ENCODE measurements around the gene KCNMA1.

Gene KCNMA1

DNA sequence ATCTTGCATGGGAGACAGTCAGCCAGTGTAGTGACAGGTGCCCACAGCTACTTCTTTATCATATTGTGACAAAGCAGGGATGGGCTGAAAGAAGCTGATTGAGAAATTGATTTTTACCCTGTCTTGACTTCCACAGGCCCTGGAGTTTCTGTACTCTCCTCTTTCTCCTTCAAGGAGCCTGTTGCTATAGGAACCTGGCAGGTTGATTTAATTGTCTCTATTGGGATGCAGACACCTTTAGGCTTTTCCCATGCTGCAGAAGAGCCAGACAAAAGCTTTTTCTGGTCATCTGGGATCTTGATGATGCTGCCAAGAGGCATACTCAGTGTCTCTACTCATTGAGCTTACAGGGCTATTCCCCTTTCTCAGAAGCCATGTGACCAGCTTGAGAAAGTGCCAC lies 754.8 kb downstream of the KCNMA1 start:
- H3K4me3 ChIP-seq (ENCODE audit: low read depth, low read length), result no peak overlapping the region
- TF ChIP-seq, protein P1, sequence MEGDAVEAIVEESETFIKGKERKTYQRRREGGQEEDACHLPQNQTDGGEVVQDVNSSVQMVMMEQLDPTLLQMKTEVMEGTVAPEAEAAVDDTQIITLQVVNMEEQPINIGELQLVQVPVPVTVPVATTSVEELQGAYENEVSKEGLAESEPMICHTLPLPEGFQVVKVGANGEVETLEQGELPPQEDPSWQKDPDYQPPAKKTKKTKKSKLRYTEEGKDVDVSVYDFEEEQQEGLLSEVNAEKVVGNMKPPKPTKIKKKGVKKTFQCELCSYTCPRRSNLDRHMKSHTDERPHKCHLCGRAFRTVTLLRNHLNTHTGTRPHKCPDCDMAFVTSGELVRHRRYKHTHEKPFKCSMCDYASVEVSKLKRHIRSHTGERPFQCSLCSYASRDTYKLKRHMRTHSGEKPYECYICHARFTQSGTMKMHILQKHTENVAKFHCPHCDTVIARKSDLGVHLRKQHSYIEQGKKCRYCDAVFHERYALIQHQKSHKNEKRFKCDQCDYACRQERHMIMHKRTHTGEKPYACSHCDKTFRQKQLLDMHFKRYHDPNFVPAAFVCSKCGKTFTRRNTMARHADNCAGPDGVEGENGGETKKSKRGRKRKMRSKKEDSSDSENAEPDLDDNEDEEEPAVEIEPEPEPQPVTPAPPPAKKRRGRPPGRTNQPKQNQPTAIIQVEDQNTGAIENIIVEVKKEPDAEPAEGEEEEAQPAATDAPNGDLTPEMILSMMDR (IDR thresholded peaks at IDR 0.05; ENCODE audit: low read depth, low read length), result no peak

GRCh38 chr10:76882245-76882644 lies 755.4 kb downstream of the KCNMA1 start:
- TF ChIP-seq, protein P1 (IDR thresholded peaks at IDR 0.05; ENCODE audit: low read depth, low read length), result no peak
- no peak overlapping the region for H3K4me3 ChIP-seq (ENCODE audit: low read depth, low read length)

DNA sequence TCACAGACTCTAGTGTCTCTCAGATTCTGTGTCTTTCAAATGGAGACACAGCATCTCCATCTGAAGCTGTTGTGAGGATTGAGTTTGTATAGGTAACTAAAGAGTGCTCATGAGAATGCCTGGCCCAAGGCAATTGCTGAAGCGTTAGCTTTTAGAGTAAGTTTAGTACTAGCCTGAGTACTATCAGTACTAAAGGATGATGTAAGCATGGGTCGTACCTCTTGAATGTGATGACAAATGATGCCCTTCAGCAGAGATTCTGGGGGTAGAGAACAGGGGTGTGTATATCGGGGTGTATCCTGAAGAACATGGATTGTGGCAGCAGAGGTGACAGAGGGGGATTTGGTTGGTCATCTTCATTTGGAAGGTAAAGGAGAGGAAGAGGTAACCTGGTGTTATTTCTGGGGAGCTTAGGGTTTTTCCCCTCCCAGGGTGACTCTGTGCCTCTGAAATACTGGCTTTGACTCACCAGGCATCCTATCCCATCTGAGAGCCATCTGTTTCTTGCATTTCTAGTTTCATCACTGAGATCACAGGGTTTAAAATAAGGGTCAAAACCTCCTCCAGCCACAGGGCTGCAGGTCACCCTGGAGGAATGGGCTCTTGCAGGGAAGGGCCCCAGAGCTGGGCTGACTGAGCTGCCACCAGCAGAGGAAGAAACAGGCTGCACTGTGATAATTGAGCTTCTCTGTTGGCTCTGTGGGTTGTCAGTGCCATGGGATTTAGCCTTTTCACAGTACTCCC lies 756.0 kb downstream of the KCNMA1 start:
- TF ChIP-seq, protein P1 (IDR thresholded peaks at IDR 0.05; ENCODE audit: low read depth, low read length), result no peak

DNA sequence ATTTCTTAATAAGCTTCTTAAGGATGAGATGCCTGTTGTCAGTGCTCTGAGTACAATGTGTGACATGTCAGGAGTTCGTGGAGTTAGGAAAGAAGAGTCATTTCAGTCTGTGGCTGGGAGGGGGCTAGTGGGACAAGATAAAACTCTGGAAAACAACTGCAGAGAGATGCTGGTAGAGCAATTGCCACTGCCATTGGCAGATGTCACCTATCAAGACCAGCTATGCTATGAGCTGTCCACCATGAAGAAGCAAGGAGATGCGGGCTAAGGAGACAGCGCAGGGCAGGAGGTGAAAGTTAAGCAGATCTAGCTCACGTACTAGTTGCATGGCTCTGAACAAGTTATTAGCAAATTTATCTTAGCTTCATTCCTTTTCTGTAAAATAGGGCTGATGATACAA lies 756.7 kb downstream of the KCNMA1 start:
- TF ChIP-seq, protein P1 (IDR thresholded peaks at IDR 0.05; ENCODE audit: low read depth, low read length), result no peak
- no peak overlapping the region for H3K4me3 ChIP-seq (ENCODE audit: low read depth, low read length)

More for the DNA sequence above, 756.0 kb downstream of the KCNMA1 start:
- H3K4me3 ChIP-seq (ENCODE audit: low read depth, low read length), result no peak overlapping the region

DNA sequence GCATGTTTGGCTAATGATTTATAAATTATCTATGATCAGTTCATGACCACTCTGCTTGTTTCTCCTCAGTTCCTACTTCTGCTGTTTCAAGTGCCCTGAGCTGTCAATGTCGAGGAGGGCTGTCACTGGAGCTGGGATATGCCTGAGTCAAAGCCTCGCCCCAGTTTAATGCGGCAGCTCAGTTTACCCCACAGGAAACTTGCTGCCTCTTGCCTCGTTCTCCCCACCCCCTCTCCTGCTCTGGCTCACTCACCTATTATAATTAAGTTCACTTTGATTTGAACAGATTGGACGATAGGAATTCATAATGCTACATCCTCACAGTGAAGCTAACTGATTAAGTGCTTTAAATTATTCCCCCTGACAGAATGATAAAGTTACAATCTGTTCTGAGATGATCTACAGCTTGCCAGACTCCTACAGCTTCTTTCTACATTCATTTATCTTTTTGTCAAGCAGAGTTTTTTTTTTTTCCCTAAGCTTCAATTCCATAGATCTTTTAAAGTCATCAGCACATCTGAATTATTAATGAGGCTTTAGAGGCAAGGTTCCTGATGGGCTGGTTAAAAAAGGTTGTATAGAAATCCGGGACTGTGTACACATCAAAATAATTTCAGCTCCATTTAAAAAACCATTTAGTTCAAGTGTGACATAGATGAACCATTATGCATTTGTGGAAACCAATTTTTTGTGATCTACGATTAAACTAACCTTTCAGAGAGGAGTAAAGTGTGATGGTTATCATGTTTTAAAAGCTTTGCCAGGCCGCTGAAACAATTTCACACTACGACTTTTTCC lies 758.3 kb downstream of the KCNMA1 start:
- TF ChIP-seq, protein P1 (IDR thresholded peaks at IDR 0.05; ENCODE audit: low read depth, low read length), result no peak
- no peak overlapping the region for H3K4me3 ChIP-seq (ENCODE audit: low read depth, low read length)

GRCh38 chr10:76878514-76878913 lies 759.1 kb downstream of the KCNMA1 start:
- TF ChIP-seq, protein P1 (IDR thresholded peaks at IDR 0.05; ENCODE audit: low read depth, low read length), result no peak
- no peak overlapping the region for H3K4me3 ChIP-seq (ENCODE audit: low read depth, low read length)

GRCh38 chr10:76874896-76875295 lies 762.7 kb downstream of the KCNMA1 start:
- TF ChIP-seq, protein P1 (IDR thresholded peaks at IDR 0.05; ENCODE audit: low read depth, low read length), result no peak
- H3K4me3 ChIP-seq (ENCODE audit: low read depth, low read length), result no peak overlapping the region
